Chondrocyte (in vitro differentiated cells): ENCODE data around the gene GPATCH3. TPM values are rescaled to one million over a fixed set of nuclear protein-coding genes. Genes with fewer than 3 reads are reported as not detected.

Experiments
- DNase-seq: peaks from one replicate; pipeline ENCODE4 v3.0.0; 2021; ENCODE audit warnings: mixed read lengths, low spot score
- H3K27ac Mint-ChIP-seq: one replicate; pipeline ENCODE4 v1.8.0; 2021; ENCODE audit warnings: mild to moderate bottlenecking, moderate library complexity, mixed read lengths; ENCODE audit not compliant: unreplicated experiment
- H3K27me3 Mint-ChIP-seq: 2 replicates; pipeline ENCODE4 v1.8.0; 2021; ENCODE audit warnings: low read depth, mixed read lengths
- H3K36me3 Mint-ChIP-seq: 2 replicates; pipeline ENCODE4 v1.8.0; 2021; ENCODE audit warnings: low read depth, mixed read lengths
- H3K4me1 Mint-ChIP-seq: 2 replicates; pipeline ENCODE4 v1.8.0; 2021; ENCODE audit warnings: low read depth, mild to moderate bottlenecking, mixed read lengths
- H3K4me3 Mint-ChIP-seq: one replicate; pipeline ENCODE4 v1.8.0; 2021; ENCODE audit warnings: mild to moderate bottlenecking, moderate library complexity, mixed read lengths; ENCODE audit not compliant: unreplicated experiment
- H3K9me3 Mint-ChIP-seq: 2 replicates; pipeline ENCODE4 v1.8.0; 2021; ENCODE audit warnings: low read depth, mixed read lengths
- total RNA-seq: library from RNA; stranded (reverse); gene quantifications from 3 replicates; pipeline ENCODE4 v1.2.1, GENCODE V29; 2021
- TF ChIP-seq, protein P1 (sequence below): fragments of 200-600 bp; sonication (generic); IDR thresholded peaks from 2 replicates; pipeline ENCODE4 v1.5.0; 2021; ENCODE audit warnings: antibody characterized with exemption, mild to moderate bottlenecking, moderate library complexity

GPATCH3 gene
- total RNA-seq, 1 donor from 2014 or later: 14.1 TPM

- no peaks in the 10 kb centered on the region for H3K27me3 Mint-ChIP-seq
- no peaks in the 10 kb centered on the region for H3K9me3 Mint-ChIP-seq
- no peak overlapping the region for H3K4me3 Mint-ChIP-seq
- H3K36me3 Mint-ChIP-seq: peaks cover 9% of the 10 kb centered on the region
- no peak overlapping the region for H3K27ac Mint-ChIP-seq
- peaks cover 11% of the 10 kb centered on the region for H3K4me1 Mint-ChIP-seq
- DNase-seq: no peak
- TF ChIP-seq, protein P1, sequence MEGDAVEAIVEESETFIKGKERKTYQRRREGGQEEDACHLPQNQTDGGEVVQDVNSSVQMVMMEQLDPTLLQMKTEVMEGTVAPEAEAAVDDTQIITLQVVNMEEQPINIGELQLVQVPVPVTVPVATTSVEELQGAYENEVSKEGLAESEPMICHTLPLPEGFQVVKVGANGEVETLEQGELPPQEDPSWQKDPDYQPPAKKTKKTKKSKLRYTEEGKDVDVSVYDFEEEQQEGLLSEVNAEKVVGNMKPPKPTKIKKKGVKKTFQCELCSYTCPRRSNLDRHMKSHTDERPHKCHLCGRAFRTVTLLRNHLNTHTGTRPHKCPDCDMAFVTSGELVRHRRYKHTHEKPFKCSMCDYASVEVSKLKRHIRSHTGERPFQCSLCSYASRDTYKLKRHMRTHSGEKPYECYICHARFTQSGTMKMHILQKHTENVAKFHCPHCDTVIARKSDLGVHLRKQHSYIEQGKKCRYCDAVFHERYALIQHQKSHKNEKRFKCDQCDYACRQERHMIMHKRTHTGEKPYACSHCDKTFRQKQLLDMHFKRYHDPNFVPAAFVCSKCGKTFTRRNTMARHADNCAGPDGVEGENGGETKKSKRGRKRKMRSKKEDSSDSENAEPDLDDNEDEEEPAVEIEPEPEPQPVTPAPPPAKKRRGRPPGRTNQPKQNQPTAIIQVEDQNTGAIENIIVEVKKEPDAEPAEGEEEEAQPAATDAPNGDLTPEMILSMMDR: no peak
These were observed 42.7 kb downstream of the GPATCH3 start for GRCh38 chr1:26857473-26858060.

DNA sequence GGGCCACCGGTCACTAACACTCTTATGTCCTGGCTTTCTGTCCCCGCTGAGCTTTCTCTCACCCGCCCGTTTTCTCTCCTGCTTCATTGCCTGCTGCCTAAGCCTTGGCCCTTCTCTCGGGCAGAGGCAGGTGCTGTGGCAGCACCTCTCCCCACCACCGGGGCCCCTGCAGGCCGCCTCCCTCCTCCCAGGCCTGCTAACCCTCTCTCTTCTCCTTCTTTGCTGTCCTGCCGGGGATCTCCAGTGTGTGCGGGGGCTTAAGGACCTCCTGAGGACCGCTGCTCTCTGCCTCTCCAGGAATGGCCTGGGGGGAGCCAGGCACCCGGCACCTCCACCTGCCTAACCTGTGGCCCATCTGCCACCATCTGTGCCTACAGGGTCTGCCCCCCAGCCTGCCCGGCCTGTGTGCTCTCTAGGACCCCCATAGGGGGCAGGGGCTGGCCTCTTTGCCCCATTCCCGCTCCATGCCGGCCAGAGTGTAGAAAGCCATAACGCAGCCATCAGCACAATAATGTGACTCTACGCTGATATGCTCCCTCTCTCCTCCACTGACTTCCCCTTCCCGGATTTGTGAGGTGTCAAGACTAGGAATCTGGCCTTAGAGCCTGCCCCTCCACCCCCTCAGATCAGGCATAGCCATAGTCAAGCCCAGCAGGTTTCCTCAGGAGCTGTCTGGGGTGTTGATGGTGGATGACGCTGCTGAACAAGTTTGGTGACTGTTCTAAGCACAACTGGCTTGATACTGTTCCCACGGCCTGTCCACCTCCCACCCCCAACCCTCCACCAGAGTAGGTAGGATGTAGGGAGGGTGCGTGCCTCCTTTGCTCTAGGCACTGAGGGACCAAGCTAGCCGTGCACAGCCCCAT, 43.4 kb downstream of the GPATCH3 start:
- no peak for DNase-seq
- TF ChIP-seq, protein P1: no peak
- Mint-ChIP-seq H3K4me1 (peaks cover 11% of the 10 kb centered on the region), H3K9me3 (no peaks in the 10 kb centered on the region), H3K27me3 (no peaks in the 10 kb centered on the region), H3K27ac (no peak overlapping the region), H3K4me3 (no peak overlapping the region), H3K36me3 (peaks cover 15% of the 10 kb centered on the region)

DNA sequence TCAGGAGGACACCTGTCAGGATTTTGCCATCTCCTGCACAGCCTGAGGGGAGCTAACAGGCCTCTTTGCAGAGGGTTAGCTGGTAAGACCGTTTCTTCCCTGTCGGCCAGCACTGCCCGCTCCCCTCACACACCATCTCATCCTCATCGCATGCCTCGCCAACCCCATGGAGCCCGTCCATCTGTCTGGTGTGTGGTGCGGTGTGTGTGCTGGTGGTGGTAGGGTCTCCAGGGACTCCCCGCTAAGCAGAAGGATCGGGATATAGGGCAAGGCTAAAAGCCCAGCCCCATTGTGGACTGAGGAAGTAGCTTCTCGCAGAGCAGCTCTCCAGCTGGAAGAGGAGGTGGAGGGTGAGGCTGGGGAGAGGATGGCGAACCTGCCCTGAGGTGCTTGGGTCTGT, 44.1 kb downstream of the GPATCH3 start:
- no peaks in the 10 kb centered on the region for H3K9me3 Mint-ChIP-seq
- no peak overlapping the region for H3K27ac Mint-ChIP-seq
- TF ChIP-seq, protein P1: no peak

DNA sequence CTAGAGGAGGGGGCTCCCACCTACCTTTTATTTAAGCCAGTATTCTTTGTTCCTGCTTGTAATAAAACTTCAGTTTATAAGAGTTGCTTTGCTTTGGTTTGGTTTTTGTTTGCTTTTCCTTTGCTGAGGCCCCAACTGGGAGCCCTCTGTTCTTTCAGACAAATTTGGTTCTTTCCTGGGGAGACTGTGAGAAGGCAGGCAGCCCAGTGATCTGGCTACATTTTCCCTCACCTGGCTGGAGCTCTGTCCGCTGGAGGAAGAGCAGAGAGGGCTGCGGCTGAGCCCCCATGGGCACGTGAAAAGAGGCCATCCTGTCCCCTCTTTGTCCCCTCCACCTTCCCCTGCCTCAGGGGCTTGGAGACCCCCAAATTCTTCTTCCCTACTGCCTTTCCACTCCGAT, 44.6 kb downstream of the GPATCH3 start:
- no peak overlapping the region for H3K27ac Mint-ChIP-seq
- DNase-seq: no peak
- no peak overlapping the region for H3K4me3 Mint-ChIP-seq
- peaks cover 5% of the 10 kb centered on the region for H3K4me1 Mint-ChIP-seq
- no peaks in the 10 kb centered on the region for H3K27me3 Mint-ChIP-seq
- no peaks in the 10 kb centered on the region for H3K9me3 Mint-ChIP-seq
- TF ChIP-seq, protein P1: no peak
- peaks cover 24% of the 10 kb centered on the region for H3K36me3 Mint-ChIP-seq

More for the DNA sequence above, 44.1 kb downstream of the GPATCH3 start:
- no peaks in the 10 kb centered on the region for H3K27me3 Mint-ChIP-seq
- H3K4me1 Mint-ChIP-seq: peaks cover 6% of the 10 kb centered on the region
- peaks cover 21% of the 10 kb centered on the region for H3K36me3 Mint-ChIP-seq
- no peak overlapping the region for H3K4me3 Mint-ChIP-seq
- DNase-seq: no peak

DNA sequence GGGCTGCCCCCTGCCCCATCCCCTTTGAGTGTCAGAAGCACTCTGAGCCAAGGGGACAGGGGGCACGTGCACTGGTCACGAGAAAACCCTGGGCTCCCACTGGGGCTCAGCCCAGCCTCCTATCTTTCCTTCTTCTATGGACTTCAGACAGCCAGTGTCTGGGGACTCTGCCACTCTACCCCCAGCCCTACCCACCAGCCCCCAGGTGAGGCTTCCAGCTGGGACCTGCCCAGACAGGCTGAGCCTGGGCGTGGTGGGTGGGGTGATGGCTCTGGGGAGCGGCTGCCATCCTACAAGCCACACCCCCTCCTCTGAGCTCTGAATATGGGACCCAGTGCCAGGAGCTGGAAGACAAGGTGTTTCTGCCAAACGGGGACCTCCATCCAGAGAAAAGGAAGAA, 45.4 kb downstream of the GPATCH3 start:
- Mint-ChIP-seq H3K27me3 (no peaks in the 10 kb centered on the region), H3K4me1 (peaks cover 5% of the 10 kb centered on the region), H3K9me3 (no peaks in the 10 kb centered on the region), H3K4me3 (no peak overlapping the region), H3K36me3 (peaks cover 30% of the 10 kb centered on the region), H3K27ac (no peak overlapping the region)
- TF ChIP-seq, protein P1: no peak
- DNase-seq: no peak
